Upper lobe of left lung (tissue), 4 donors: ENCODE data around the gene PLCB1.

Experiments
- EP300 ChIP-seq, 4 donors: sonication (generic); formaldehyde crosslinking; IDR thresholded peaks; one replicate each; pipeline ENCODE4 v1.5.1; 2017; ENCODE audit warnings: antibody characterized with exemption in 4 of 4, control low read depth in 2 of 4
- POLR2A ChIP-seq, 4 donors: fragments of 450-650 bp; IDR thresholded peaks; one replicate each; pipeline ENCODE4 v1.5.1; 2016 to 2017; ENCODE audit warnings: antibody characterized with exemption in 4 of 4, mild to moderate bottlenecking in 2 of 4

GRCh38 chr20:8569766-8570165 lies 437.7 kb downstream of the PLCB1 start:
- TF ChIP-seq EP300 (IDR thresholded peaks at IDR 0.05) (no peak), POLR2A (IDR thresholded peaks at IDR 0.05) (no peak)
